ENCODE results near the gene TNIP2. TPM values are rescaled to one million over a fixed set of nuclear protein-coding genes. Genes with fewer than 3 reads are reported as not detected.
"Not testable (repeated sequence)": the region's sequence is repeated elsewhere in the genome, so short reads cannot be mapped to it uniquely, and the experiment has no call there.

The TNIP2 gene
- polyA plus RNA-seq, 5 donors: 16.0 to 24.5 (median 18.5) TPM

- not testable (repeated sequence) for DNase-seq
Measured at GRCh38 chr4:2780643-2781042, 24.5 kb upstream of the TNIP2 start.

GRCh38 chr4:2771264-2771663 lies 15.1 kb upstream of the TNIP2 start:
- no peak for DNase-seq

- DNase-seq: no peak
Measured at GRCh38 chr4:2768921-2769336, 12.8 kb upstream of the TNIP2 start.

- DNase-seq: no peak
Measured at GRCh38 chr4:2768124-2768523, 12.0 kb upstream of the TNIP2 start.

GRCh38 chr4:2767705-2768074 lies 11.6 kb upstream of the TNIP2 start:
- DNase-seq: no peak

GRCh38 chr4:2767046-2767704 lies 11.0 kb upstream of the TNIP2 start:
- no peak for DNase-seq

- DNase-seq: no peak
Measured at GRCh38 chr4:2765832-2766526, 9.8 kb upstream of the TNIP2 start.

GRCh38 chr4:2763511-2763967 lies 7.4 kb upstream of the TNIP2 start:
- no peak for DNase-seq

- DNase-seq: not testable (repeated sequence)
Measured at GRCh38 chr4:2762486-2763370, 6.6 kb upstream of the TNIP2 start.

GRCh38 chr4:2762048-2762447 lies 5.9 kb upstream of the TNIP2 start:
- no peak for DNase-seq

- no peak for DNase-seq
Measured at GRCh38 chr4:2761035-2761923, 5.1 kb upstream of the TNIP2 start.

- DNase-seq: no peak
Measured at GRCh38 chr4:2757426-2757825, 1.3 kb upstream of the TNIP2 start.

GRCh38 chr4:2756691-2757350 lies 685 bp upstream of the TNIP2 start:
- no peak for DNase-seq

GRCh38 chr4:2754848-2755819 lies 1.0 kb downstream of the TNIP2 start:
- no peak for DNase-seq

- no peak for DNase-seq
Measured at GRCh38 chr4:2753436-2753835, 2.7 kb downstream of the TNIP2 start.

- DNase-seq: no peak
Measured at GRCh38 chr4:2750719-2751605, 5.2 kb downstream of the TNIP2 start.

GRCh38 chr4:2746891-2747695 lies 9.0 kb downstream of the TNIP2 start:
- no peak for DNase-seq

Measured in right lung (tissue), 5 donors.